Measurements from ENCODE around the gene OR10G8. TPM values are rescaled to one million over a fixed set of nuclear protein-coding genes. Genes with fewer than 3 reads are reported as not detected.
"Not testable (repeated sequence)": the region's sequence is repeated elsewhere in the genome, so short reads cannot be mapped to it uniquely, and the experiment has no call there.

The OR10G8 gene
- total RNA-seq, result not detected

DNA sequence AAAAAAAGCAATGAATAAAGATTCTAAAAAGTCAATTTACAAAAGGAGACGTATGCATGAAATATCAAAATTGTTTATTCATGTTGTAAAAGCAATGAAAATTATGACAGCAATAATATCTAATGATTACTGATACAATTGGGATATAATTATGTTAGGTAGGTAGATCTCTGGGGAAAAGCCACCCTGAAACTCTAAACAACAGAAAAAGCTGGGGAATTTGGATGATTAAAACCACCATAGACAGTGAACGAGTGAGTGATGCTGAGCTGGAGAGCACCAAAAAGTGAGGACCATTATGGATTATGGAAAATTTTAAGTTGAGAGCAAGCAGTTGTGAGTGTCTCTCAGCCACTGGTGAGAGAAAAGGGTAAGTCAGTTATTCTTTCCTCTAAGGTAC, at the start of gene OR10G8:
Gene OR10G8, plus strand, starts transcription at position 301 of the 400 bp plus-strand sequence. CDS start 2,825 bp downstream, outside the sequence.
- DNase-seq (ENCODE audit: low spot score), result no peak
- intact Hi-C loops (cut with DNase I), result no loop called here
- ATAC-seq, result no peak

DNA sequence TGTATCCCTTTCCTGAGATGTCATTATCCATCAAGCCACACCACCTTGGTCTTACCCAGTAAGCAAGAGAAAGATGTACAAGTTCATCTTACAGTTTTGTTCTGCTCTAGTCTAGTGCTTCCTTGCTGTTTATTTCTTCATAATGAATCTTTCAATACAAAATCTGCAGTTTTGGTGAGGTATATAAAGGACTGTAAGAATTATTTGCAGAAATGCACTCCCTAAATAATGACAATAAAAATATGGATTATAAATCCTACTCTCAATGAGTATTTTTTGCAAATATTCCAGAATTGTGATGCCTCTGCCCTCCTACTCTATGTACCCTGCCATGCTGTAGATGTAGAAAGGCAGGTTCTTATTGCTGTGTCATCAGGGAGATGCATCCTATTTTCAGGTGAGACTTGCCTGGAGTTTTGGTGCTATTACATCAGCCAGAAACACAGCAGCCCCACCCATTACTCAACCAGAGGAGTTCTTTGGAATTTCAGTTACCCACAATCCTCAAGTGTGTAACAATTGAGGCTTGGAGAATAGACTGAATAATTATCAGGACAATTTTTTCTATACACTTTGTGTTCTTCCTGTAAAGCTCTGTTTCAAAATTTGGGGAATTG, 48.8 kb upstream of the OR10G8 start, which contains the start of gene OR10S1:
Gene OR10S1, minus strand, starts transcription at position 51 of the 617 bp plus-strand sequence. CDS start 117 bp downstream, outside the sequence.
- DNase-seq (ENCODE audit: low spot score), result no peak
- intact Hi-C loops (cut with DNase I), result no loop called here
- no peak for ATAC-seq

DNA sequence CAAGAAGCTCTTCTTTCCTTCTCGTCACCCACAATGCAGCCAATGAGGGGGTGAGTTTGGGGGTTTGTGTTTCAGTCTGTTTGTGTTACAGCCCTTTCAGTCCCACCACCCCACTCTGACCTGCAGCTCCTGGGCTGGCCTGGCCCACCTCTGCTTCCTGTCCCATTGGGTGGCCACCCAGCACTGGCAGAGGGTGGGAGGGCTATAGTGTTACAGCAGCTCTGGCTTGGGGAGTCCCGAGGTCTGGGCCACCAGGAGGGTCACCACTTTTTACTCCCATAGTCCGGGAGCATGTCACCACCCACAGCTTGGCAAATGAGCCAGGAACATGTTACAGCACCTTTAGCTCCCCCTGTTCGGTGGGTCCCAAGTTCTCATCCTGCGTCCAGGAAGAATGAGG, 47.3 kb upstream of the OR10G8 start:
- DNase-seq (ENCODE audit: low spot score), result no peak
- no peak for ATAC-seq
- intact Hi-C loops (cut with DNase I), result no loop called here

GRCh38 chr11:123995119-123995518, 31.5 kb upstream of the OR10G8 start, which contains the start of gene OR10G6:
TSS of gene OR10G6 (minus strand) at chr11:123995161. CDS start at chr11:123995161, 0 bp downstream.
- no peak for ATAC-seq
- intact Hi-C loops (cut with DNase I), result no loop called here
- DNase-seq (ENCODE audit: low spot score), result no peak

GRCh38 chr11:124012697-124013096, 13.9 kb upstream of the OR10G8 start, which contains the start of gene OR10G4:
TSS of gene OR10G4 (plus strand) at chr11:124012997. CDS start at chr11:124015575, 2,578 bp downstream.
- intact Hi-C loops (cut with DNase I), result no loop called here
- ATAC-seq (no peak), DNase-seq (ENCODE audit: low spot score) (no peak)

DNA sequence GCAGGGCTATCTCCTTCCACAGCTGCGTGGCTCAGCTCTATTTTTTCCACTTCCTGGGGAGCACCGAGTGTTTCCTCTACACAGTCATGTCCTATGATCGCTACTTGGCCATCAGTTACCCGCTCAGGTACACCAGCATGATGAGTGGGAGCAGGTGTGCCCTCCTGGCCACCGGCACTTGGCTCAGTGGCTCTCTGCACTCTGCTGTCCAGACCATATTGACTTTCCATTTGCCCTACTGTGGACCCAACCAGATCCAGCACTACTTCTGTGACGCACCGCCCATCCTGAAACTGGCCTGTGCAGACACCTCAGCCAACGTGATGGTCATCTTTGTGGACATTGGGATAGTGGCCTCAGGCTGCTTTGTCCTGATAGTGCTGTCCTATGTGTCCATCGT, 10.8 kb upstream of the OR10G8 start:
- not testable (repeated sequence) for DNase-seq (ENCODE audit: low spot score); ATAC-seq

GRCh38 chr11:124036666-124037065, 10.1 kb downstream of the OR10G8 start:
- no peak for DNase-seq (ENCODE audit: low spot score)
- ATAC-seq, result no peak
- intact Hi-C loops (cut with DNase I), result no loop called here

More for the DNA sequence above, 10.8 kb upstream of the OR10G8 start:
- intact Hi-C loops (cut with DNase I), result not testable (repeated sequence)

GRCh38 chr11:124039557-124039956, 13.0 kb downstream of the OR10G8 start:
- DNase-seq (ENCODE audit: low spot score), result no peak

GRCh38 chr11:124041254-124041653, 14.7 kb downstream of the OR10G8 start, which contains the start of gene OR10G7:
TSS of gene OR10G7 (minus strand) at chr11:124041325. CDS start at chr11:124039001, 2,324 bp downstream.
- ATAC-seq (no peak), DNase-seq (ENCODE audit: low spot score) (no peak)
- intact Hi-C loops (cut with DNase I), result no loop called here

More at GRCh38 chr11:124039557-124039956, 13.0 kb downstream of the OR10G8 start:
- intact Hi-C loops (cut with DNase I), result no loop called here
- no peak for ATAC-seq

DNA sequence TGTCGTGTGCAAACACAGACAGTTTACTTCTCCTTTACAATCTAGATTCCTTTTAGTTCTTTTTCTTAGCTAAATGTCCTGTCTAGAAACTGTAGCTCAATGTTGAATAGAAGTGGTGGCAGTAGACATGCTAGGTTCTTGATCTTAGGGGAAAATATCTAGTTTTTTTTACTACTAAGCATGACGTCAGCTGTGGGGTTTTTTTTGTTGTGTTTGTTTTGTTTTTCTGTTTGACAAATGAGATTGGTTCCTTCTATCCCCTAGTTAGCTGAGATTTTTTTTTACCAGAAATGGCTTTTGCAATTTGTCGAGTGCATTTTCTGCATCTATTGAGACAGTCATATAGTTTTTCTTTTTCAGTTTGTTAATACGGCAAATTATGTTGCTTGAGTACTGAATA, 16.8 kb downstream of the OR10G8 start:
- ATAC-seq (no peak), DNase-seq (ENCODE audit: low spot score) (no peak)
- intact Hi-C loops (cut with DNase I), result no loop called here

DNA sequence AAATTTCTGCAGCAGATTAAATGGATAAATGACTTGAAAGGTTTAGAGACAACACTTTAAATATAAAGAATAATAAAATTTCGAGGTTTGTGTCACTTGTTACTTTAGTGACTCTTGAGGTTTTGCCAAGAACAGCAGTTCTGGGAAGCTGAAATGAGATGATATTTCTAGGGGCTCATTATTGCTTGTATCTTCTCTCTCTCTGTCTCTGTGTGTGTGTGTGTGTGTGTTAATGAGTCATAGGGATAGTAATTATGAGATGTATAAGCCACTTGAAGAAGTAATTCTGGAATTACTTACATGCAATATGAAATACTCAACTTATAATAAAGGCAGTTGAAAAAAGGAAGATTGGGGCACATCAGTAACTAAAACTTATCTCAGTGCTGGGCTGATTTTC, 24.1 kb downstream of the OR10G8 start:
- intact Hi-C loops (cut with DNase I), result no loop called here
- DNase-seq (ENCODE audit: low spot score) (no peak), ATAC-seq (no peak)

DNA sequence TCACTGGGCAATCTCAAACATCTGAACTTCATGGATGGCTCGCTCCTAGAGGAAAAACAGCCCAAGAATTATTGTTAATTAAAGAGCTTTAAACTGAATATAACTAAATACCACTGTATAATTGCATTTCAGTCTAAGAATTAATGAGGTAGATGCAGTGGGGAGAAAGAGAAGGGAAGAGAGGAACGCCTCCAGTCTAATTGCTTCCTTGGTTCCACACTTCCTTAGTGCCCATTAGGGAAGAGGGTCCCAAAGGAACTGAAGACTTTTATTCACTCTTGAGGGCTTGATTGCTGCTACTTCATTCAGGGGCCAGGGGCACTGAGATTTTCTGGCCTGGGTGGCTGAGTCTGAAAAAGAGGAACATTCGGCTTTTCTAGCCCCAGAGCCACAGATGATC, 26.4 kb downstream of the OR10G8 start:
- DNase-seq (ENCODE audit: low spot score), result no peak
- intact Hi-C loops (cut with DNase I), result no loop called here
- ATAC-seq, result no peak

- no peak for DNase-seq (ENCODE audit: low spot score)
- intact Hi-C loops (cut with DNase I), result no loop called here
- no peak for ATAC-seq
These were observed 42.1 kb downstream of the OR10G8 start for GRCh38 chr11:124068601-124069110.

DNA sequence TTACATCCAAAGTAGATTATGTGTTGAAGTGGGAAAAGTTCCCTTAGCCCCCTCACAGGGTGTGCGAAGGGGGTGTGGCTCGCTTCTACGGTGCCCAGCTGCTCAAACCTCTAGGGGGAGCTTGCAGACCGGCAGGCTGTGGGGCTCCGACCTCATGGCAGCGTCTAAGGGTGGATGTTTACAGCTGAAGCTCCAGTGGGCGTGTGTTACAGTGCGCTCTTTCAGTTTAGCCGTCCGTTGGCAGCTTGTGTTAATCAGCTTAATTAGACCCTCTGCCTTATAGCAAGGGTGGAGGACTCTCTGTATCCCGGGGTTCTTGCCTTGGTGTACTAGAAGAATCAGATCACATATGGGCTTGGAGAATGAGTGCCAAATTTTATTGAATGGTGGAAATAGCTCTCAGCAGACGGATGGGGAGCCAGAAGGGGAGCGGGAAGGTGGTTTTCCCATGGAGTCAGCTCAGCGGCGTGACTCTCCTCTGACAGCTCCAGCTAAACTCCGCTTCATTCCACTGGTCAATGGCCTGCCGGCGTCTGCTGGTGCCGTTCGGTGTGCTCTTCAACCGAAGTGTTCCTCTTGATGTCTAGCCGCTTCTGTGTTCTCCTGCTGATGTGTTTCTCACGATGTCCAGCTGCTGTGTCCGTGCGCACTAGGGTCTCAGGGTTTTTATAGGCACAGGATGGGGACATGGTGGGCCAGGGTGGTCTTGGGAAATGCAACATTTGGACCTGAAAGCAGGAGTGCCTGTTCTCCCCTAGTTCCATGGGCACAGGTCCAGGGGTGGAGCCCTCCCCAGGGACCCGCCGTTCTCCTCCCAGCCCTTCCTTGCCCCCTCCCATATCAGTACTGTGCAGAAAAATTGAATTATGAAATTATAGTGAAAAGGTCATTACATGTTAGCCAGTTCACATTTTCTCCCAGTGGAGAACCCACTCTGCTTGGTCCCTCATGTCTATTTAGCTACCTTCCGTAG, 43.1 kb downstream of the OR10G8 start:
- intact Hi-C loops (cut with DNase I), result no loop called here
- peak; percentile 67 for DNase-seq (ENCODE audit: low spot score)

DNA sequence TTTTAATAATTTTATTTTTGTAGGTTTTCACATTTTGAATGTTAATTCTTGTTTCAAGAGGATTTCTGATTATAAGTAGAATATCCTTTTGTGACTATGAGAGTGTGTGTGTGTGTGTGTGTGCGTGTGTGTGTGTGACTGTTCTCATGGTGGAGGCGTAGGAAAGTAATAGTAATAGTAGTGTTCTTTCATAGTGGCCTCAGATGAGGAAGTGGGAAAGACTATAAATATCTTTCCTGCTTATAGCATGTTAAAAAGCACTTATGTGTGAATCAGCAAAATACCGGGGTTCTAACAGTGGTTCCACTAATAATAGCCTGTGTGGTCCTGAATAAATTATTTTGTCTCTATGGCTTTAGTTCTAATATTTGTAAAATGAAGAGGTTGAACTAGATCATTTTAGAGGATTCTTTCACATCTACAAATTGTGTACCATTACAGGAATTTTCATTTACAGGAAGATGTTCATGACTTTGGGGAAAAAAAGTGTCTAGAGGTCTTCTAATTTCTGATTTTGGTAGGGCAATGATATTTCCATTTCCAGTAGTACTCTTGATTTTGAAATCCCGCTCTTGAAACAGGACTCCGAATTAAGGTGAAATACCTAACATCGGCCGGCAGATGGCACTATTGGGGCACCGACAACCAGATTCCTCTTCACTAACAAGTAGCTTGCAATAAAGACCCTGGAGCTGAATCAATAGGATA, 44.5 kb downstream of the OR10G8 start:
- DNase-seq (ENCODE audit: low spot score) (peak; percentile 77), ATAC-seq (peak; percentile 67)
- intact Hi-C loops (cut with DNase I), result no loop called here

More for the DNA sequence above, 43.1 kb downstream of the OR10G8 start:
- ATAC-seq, result peak; percentile 65

- no peak for DNase-seq (ENCODE audit: low spot score)
- no peak for ATAC-seq
- intact Hi-C loops (cut with DNase I), result no loop called here
These were observed 45.0 kb downstream of the OR10G8 start for GRCh38 chr11:124071623-124071948.

- no peak for DNase-seq (ENCODE audit: low spot score)
- intact Hi-C loops (cut with DNase I), result no loop called here
These were observed 45.5 kb downstream of the OR10G8 start for GRCh38 chr11:124072147-124072546.

DNA sequence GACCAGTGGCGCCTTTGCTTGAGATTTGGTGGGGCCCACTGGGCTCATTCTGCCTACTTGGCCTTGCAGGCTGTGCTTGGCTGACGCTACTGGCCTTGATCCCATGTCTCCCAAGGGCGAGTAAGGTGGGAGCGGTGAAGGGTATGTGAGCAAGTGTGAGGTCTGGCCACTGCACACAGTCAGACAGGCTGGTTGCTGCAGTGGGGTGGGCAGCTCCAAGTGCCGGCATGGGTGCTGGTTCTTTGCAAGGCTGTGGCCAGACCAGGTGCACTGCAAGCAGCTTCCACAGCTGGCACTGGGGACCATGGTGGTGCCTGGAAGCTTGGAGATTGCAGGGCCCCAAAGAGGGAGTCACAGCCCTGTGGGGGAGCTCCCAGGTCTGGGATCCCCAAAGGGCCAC, 48.0 kb downstream of the OR10G8 start:
- DNase-seq (ENCODE audit: low spot score), result no peak
- ATAC-seq, result no peak
- intact Hi-C loops (cut with DNase I), result no loop called here

More at GRCh38 chr11:124072147-124072546, 45.5 kb downstream of the OR10G8 start:
- ATAC-seq, result no peak

DNA sequence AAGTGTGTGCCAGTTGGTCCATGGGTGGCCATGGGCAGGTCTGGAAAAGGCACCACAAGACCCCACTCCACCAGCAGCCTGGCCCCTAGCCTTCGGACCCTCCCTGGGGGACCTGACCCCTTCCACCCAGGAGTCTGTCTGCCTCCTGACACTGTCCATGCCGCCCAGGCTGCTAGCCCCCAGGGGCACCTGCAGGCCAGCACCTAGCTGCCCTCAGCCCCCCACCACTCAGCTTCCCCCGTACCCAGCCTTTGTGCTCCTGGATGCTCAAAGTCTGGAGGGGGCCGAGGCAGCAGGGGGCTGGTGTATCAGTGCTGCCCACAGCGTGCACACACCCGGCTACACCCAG, 48.9 kb downstream of the OR10G8 start:
- ATAC-seq (peak; percentile 14), DNase-seq (ENCODE audit: low spot score) (no peak)
- intact Hi-C loops (cut with DNase I), result no loop called here
